ENCODE results near the gene SEZ6.
"Not testable (repeated sequence)": the region's sequence is repeated elsewhere in the genome, so short reads cannot be mapped to it uniquely, and the experiment has no call there.

SEZ6 gene

DNA sequence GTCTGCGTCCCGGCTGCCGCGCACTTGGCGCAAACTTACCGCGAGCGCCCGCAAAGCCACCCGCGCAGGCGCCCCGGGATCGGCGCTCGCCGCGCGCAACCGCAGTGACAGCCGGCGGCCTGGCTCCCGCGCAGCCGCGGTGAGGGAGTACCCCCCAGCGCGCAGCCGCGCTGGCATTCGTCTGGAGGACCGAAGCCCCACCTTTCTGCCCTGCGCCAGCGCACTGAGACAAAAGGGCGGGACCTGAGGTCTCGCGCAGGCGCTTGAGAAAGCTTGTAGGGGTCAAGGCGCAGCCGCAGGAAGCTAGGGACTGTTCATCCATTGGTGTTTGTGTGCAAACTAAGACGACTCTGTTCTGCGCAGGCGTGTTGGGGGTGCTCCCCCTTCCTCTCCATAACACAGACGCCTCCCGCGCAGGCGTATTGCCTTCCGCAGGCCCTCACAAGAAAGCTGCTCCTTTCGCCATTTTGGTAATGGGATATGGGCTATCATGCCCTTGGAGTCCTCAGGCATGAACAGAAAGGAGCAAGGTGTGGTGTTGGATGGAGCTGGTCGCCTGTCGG is 54.3 kb downstream of the SEZ6 start, which contains the start of gene PHF12:
Gene PHF12, minus strand, starts transcription at position 91 of the 563 bp plus-strand sequence. CDS start 558 bp downstream, outside the sequence.
- peak; percentile 99 for DNase-seq

DNA sequence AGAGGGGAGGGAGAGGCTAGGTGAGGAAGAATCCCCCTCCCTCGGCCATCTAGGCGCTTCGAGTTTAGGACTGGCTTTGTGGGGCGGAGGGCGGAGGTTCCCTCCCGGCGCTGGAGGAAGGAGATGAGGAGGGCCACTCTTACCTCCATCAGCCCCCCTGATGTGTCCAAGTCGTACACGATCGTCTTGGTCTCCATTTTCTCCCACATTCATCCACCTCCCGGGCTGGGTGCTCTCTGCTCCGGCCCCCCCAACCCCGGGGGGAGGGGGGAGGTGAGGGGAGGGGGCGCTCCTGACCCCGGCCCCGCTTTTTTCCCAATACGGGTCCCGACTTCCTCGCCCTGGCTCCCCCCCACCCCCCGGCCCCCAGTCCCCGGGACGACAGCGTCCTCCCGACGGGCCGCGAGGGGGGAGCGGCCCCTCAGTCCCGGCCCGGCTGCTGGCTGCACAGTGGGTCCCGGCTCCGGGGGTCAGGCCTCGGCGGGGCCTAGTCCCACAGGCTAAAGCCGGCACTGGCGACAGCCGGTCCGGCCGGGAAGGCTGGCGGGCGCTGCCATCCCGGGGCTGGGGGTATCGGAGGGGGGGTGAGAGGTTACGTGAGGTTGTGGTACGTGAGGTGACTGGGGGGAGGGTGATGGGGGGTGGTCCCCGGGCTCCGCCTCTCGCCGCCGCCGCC is 54.9 kb downstream of the SEZ6 start:
- no peak for DNase-seq

DNA sequence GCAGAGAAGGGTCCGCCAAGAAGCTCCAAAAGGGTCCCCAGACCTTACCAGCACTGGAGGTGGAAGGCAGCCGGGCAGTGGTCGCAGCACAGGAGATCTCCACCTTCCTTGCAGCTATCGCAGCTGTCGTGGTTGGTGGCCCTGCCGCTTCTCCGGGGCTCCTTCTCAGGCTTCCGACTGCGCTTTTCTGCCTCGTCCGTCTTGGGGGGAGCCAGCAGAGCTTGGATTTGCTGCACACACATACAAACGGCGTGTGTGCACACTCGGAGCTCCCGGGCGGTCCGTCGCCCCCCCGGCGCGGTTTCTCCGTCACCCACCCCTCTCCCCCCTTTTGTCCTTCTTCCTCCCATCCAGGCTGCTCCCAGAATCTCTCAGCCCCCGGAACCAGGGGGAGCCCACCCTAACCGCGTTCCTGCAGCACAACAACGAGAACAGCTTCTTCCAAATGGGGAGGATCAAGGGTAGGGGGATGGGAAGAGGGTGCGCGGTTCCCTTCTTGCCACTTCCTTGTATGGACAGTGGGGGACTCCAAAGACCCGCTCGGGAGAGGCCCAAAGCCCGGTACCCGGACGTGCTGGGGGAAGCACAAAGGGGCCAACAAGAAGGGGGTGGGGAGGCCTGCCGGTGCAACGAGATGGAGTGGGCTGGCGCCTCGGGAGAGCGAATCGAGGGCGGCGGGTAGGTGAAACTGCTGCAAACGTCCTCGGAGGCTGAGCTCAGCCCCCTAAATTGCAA is 55.6 kb downstream of the SEZ6 start:
- peak; percentile 16 for DNase-seq

DNA sequence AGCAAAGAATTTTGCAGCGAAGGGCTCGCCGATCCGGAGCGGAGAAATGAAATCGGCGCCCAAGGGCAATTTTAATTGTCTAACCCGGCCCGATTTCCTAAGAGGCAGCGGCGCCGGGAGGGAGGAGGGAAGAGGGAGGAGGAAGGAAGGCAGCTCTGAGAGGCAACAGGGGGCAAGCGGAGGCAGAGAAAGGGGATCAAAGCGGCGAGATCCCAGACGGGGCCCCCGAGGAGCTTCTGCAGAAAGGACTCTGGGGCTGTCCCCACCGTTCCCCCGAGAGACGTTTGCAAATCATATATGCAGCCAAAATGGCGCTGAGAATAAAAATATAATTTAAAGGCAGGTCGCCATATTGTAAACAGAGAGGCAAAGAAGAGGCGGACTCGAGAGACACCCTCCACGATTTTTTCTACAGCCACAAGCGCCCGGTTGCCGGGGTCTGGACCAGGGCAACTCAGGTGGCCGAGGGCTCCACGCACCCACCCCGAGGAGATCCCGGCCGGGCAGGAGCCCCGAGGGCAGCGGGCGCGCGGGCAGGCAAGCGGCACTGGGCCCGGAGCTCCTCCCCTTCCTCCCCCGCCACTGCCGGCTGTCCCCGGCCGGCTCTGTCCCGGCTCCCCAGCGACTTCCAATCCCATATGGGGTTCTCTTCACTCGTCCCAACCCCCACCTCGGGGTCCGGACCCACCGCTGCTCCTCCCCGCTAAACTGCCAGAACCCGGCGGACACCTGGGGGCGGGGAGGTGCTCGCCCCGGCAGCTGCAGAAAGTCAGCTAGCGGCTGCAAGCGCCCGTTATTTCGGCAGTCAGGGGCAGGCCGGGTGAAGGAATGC is 56.4 kb downstream of the SEZ6 start:
- peak; percentile 39 for DNase-seq

DNA sequence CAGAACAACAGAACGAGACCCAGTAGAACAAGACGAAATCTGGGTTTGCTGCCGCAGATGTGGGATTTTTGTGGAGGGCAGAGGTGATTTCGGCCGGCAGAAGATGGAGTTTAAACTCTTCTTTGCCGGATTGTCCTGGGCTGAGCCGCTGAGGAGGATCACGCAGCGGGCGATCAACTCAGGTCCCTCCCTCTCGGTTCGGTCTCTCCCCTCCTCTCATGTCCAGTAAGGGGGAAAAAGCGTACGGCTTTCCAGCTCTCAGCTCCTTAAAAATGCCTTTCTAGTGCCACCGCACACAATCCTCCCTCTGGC is 57.0 kb downstream of the SEZ6 start:
- DNase-seq = no peak

DNA sequence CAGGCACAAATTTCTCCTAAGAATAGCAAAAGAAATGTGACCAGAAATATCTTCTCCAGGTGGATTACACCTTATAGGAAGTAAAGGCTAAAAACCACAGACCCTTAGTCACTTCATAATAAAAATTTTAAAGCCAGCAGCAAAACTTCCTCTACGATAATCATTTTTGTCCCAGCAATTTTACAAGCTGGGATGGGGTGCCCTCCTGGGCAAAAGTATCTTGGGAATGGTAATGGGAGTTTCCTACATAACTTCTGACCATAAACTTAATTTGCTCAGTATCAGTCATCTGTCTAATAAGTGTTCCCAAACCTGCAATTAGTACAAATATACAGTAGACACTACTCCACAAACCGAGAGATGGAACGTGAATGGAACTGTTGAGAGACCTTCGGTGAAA is 57.5 kb downstream of the SEZ6 start:
- no peak for DNase-seq

DNA sequence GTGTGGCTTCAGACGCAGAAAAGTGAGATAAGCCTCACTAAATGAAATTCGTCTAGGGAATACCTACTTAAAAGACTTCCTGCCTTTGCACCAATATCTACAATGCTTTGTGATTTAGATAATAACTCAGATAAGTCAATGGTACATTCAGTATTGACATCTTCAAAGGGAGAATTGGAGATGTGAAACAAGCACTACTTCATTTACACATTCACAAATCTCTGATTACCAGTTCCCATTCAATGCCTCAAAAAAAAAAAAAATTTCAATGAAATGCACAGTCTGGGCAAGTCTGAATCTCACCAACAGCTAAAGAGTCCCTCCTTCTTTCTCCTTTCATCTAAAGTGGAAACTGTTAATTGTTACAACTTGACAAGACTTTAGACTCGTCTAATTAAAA is 58.2 kb downstream of the SEZ6 start:
- DNase-seq = no peak

DNA sequence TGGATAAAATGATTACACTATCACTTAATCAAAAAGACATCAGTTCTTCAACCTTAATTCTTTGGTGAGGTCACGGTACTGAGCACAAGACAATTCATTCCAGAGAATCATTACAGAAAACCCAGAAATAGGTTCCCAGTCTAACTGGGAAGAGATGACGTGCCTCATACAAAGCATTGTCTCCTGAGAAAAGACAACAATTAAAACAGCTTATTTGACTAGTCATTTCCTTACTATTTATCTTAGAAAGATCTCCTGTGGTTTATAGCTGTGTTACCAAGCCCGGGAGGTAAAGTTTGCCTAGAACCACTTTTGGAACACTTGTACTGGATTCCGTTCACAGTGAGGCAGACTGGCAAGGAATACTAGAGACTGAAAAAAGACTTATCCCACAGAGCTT is 59.6 kb downstream of the SEZ6 start:
- no peak for DNase-seq

DNA sequence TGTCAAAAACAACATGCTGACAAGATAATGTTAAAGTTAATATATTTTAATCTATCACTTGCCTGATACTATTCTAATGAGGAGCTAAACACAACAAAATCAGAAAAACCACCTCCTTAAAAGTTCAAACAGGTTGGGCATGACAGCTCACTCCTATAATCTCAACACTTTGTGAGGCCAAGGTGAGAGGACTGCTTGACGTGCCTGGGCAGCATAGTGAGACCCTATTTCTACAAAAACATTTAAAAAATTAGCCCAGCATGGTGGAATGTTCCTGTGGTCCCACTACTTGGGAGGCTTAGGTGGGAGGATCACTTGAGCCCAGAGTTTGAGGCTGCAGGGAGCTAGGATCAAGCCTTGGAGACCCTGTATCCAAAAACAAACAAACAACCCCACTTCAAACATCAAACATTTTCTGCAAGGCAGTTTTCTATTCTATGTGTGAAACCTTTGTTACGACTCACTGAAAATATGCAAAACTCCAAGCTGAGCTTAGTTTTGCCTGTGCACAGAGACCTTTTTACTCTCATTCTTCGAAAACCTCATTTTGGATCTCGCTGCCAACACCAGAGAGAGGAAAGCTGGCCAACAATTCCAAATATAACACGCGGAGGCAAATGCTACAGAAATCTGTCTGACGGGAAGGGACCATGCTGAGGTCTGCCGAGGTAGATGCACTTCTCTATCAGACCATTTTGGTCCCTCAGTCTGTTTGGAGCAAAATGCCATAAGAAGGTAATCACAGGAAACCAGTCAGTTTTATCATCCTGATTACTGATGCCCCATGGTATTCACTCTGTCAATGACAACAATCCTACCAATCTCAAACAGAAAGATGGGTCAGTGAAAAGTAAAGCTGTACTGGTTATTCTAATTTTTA is 60.7 kb downstream of the SEZ6 start:
- DNase-seq = no peak

DNA sequence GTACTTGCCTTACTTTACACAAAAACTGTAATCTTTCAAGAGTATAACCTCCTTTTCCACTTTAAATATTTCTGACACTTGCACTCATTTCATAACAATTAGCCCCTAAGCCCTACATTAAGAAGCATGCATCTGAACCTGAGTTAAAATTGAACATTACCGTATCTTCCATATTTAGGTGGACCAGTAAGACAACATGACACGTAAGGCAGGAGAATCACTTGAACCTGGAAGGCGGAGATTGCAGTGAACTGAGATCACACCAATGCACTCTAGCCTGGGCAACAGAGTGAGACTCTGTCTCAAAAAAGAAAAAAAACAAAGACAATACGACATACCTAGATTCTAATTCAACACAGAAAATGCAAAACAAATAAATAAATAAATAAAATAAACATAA is 61.5 kb downstream of the SEZ6 start:
- DNase-seq = no peak

DNA sequence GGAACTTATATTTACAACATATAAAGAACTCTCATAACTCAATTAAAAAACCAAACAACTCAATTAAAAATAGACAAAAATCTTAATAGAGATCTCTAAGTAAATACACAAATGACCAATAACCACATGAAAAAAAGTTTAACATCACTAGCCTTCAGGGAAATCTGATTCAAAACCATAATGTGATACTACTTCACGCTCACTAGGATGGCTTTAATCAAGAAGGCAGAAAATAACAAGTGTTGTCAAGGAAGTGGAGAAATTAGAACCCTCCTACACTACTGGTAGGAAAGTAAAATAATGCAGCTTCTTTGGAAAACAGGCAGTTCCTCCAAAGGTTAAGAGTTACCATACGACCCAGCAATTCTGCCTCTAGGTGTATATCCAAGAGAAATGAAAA is 62.9 kb downstream of the SEZ6 start:
- DNase-seq = no peak

DNA sequence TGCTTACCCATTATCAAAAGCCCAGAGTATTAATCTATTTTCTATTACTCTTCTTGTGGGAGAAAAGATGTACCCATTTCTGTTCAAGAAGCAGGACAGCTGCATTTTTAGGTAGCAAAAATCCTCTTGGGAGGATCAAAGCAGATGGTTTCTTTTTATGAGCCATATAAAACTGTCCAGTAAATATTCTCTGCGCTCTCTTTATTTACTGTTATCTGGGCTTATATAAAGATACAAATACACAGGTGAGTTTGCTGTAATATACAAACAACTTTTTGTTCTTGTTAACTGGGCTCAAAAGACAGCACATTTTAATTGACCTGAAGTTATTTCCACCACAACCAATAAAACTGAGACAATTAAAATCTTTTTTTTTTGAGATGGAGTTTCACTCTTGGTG is 64.6 kb downstream of the SEZ6 start:
- no peak for DNase-seq

DNA sequence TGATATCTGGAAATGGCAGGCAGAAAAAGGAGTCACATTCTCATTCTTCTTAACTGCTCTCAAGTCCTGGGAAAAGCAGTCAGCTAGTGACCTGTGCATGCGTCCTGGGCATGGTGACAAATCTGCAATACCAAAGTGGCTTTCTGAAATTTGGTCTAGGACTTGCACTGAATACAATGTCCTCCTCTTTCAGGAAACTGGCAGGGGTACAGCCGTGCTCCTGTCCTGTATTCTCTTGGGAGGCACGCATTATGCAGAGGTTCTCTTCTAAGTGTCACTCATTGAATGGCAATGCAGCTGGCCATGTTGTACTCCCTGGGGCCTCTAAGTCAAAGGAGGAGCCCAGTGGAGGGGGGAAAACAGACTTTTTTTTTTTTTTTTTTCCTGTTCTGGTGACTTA is 65.2 kb downstream of the SEZ6 start:
- DNase-seq = no peak

DNA sequence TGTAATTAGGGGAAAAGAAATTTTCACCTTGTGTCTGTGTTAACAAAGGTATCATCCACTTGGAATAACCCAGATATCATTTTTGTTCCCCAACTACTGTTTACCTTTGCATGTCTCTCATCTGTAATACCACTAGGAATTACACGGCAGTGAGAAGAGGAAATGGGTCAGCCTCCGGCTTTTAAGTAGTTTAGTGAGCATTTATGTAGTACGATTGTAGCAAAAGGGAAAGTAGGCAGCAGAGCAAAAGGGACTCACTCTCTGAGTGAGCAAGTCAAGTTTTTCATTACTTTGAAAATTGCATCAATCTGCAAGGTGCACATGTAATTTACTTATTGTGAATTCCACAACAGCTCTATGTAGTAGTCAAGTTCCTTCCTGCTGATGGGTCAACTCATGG is 65.7 kb downstream of the SEZ6 start:
- no peak for DNase-seq

DNA sequence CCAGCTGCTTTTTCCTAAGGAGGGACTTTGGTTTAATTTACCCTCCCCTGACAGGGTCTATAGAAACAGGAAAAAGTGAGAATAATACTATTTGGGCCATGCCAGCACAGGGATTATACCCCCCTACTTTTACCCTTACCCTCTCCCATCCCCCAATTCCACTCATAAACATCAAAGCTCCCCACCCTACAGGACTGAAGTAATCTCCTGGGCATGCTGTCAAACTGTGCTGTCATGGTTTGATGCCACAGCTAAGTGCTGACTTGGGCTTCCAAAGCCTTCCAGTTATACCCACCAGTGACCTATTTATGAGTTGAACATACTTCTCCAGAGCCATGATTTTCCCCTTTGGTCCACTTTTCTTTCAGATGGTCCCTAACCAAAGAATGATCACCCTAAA is 67.3 kb downstream of the SEZ6 start:
- DNase-seq = no peak

DNA sequence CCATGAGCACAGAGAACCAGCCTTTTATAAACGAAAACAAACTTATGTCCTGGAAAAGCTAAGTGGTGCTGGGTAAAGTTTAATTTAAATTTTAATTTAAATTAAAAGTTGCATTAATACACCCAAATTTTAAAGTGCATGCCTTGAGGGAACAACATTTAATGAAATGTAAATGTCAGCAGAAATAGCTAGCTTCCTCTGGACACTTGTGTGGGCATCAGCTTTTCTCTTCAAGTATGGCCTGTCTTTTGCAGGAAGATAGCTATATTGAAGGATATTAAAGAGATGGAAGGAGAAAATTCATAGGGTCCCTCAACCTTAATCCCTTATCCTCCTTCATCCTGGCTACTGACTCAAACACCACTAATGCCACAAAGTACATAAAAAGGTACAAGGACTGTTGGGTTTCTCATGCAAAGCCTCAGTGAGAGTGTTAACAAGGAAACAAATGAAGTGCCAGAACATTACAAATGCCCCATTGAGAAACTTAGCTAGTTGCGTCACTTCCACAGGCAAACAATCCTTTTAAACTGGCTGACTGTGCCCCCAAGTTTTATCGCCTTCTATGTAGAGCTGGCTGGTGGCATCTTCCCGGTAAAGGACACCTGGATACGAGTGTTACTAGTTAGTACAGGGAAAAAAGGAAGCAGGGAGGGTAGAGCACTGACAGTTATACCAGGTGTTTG is 68.6 kb downstream of the SEZ6 start:
- no peak for DNase-seq

DNA sequence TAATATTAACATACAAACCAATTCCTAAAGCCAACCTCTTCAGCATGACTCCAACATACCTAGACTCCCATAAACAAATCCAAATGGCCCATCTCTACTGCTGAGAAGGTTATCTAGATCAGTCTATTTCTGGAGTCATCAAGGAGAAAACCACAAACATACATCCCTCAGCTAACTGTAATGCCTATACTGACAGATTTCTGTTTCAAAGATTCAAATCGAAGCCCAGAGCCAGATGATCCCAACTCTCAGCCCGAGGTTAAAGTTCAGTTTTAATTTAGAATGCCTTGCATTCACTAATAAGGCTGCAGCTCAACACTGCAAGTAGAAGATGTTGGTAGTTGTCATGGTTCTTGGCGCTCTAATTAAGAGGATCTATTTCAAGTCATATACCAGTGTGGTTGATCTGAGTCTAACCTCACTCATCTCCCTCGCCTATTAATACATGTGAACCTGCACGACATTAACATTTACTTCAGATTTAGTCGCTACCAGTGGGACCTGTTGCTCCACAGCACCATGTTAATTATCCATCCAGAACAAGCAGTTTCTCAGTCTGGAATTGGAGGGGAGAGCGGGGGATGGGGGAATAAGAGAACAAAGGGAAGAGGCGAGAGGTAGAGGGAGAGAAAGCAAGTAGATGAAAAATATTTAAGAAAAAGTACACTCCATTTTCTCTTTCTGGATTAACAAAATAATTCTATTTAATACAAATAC is 69.9 kb downstream of the SEZ6 start:
- DNase-seq = no peak

DNA sequence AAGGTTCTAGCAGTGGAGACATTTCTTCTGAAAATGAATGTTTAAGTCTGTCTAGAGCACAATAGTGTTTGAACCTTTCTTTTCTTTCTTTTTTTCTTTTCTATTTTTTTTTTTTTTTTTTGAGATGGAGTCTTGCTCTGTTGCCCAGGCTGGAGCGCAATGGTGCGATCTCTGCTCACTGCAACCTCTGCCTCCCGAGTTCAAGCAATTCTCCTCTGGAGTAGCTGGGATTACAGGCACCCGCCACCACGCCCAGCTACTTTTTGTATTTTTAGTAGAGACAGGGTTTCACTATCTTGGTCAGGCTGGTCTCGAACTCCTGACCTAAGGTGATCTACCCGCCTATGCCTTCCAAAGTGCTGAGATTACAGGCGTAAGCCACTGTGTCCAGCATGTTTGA is 71.3 kb downstream of the SEZ6 start:
- not testable (repeated sequence) for DNase-seq

DNA sequence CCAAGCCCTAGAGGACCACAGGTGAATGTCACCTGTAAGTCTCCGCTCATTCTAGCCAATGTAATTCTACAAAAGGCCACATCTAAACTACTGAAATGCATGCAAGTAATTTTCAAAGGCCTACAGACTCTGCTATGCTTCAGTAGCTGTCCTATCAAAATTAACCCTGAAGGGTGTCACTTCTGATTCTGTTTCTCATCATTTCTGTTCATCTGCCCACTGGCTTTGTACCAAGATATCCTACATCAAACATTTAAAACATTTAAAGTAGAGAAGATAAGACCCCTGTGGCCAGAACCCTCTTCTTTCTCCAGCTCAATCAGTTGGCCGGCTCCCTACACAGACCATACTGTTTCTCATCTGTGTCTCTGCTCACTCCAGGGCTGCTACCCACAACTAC is 76.0 kb downstream of the SEZ6 start:
- no peak for DNase-seq

DNA sequence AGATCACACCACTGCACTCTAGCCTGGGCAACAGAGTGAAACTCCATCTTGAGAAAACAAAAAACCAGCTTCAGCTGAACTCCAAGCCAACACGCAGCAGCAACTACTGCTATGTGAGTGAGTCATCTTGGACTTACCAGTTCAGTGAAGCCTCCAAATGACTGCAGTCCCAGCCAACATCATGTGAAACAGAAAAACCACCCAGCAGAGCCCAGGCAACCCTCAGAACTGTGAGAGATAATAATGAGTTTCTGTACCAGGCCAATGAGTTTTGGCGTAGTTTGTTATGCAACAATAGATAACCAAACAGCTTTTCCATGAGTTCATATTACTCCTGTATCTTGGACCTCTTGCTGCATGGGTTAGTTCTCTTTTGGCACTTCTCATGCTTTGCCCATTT is 77.8 kb downstream of the SEZ6 start:
- DNase-seq = no peak

DNA sequence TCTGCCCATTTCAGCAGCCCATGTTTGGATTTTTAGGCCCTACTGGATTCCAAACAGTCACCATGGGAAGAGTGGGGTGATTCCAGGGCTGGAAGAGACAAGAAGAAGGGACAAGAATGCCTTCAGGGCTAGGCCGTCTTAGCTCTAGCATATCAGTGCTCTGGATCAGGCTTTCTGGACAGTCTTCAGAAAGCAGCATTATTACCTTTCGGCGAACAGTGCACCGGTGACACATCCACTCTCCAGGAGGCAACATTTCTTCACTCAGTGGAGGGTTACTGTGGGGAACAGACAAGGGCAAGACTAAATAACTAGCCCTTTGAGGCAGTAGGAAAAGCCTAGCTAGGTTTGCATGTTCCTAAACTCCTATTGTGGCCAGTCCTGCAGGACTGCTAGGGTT is 79.0 kb downstream of the SEZ6 start:
- no peak for DNase-seq

Data from NCI-H1105 treated with DMSO at 0.1 percent for 48 hours (cell line).